Testis (tissue), 2 donors: Measurements from ENCODE around the gene CNTN4.

ENCODE experiments used
- CTCF ChIP-seq, 3 experiments: fragments of 450-650 bp in 2 of 3; fragments of 200-600 bp in 1 of 3; sonication (generic) in 1 of 3; IDR thresholded peaks; one replicate each; pipeline ENCODE4 v1.5.1; 2016 to 2019; ENCODE audit warnings: antibody characterized with exemption in 3 of 3, mild to moderate bottlenecking in 2 of 3, moderate library complexity in 1 of 3
- POLR2A ChIP-seq: fragments of 450-650 bp; IDR thresholded peaks from one replicate; pipeline ENCODE4 v1.6.1; 2017; ENCODE audit warnings: antibody characterized with exemption, mild to moderate bottlenecking, moderate library complexity

GRCh38 chr3:2727101-2727500 is 628.4 kb downstream of the CNTN4 start:
- TF ChIP-seq CTCF (IDR thresholded peaks at IDR 0.05) (no peak), POLR2A (no peak)
